ENCODE measurements around the gene TRAIP. TPM values are rescaled to one million over a fixed set of nuclear protein-coding genes. Genes with fewer than 3 reads are reported as not detected.
"Not testable (repeated sequence)": the region's sequence is repeated elsewhere in the genome, so short reads cannot be mapped to it uniquely, and the experiment has no call there.

Gene TRAIP
- total RNA-seq, 1 donor from 2014 or later: 6.2 TPM

DNA sequence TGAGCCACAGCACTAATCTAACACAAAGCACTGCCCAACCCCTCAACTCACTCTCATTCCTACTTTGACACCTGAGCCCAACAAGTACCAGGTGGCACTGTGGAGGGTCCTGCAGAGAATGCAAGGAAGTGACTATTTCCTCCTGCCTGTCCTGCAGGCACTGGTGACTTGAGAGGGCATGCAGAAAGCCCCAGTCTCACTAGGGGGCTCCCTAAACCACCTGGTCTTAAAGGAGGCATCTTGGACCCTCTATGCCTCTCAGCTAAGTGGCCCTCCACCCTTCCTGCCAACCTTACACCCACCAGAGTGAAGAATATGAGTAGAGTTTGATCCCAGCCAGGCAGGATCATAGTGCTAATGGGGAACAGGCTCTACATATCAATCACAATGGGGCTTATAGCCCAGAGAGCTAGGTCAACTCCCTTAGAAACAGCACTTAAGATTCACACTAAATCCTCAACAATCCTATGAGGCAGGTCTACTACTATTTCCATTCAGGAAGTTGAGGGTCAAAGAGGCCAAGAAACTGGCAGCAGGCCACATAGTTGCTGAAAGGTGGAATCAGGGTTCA, 15.2 kb downstream of the TRAIP start:
- Mint-ChIP-seq H3K27me3 (ENCODE audit: unreplicated experiment) (peaks cover 7% of the 10 kb centered on the region), H3K4me3 (ENCODE audit: unreplicated experiment) (peak overlapping the region; percentile 38), H3K4me1 (ENCODE audit: unreplicated experiment) (peaks cover 37% of the 10 kb centered on the region), H3K9me3 (ENCODE audit: unreplicated experiment) (no peaks in the 10 kb centered on the region), H3K36me3 (ENCODE audit: low read depth, unreplicated experiment) (no peaks in the 10 kb centered on the region), H3K27ac (ENCODE audit: unreplicated experiment) (peak overlapping the region; percentile 88)
- TF ChIP-seq, protein P1, sequence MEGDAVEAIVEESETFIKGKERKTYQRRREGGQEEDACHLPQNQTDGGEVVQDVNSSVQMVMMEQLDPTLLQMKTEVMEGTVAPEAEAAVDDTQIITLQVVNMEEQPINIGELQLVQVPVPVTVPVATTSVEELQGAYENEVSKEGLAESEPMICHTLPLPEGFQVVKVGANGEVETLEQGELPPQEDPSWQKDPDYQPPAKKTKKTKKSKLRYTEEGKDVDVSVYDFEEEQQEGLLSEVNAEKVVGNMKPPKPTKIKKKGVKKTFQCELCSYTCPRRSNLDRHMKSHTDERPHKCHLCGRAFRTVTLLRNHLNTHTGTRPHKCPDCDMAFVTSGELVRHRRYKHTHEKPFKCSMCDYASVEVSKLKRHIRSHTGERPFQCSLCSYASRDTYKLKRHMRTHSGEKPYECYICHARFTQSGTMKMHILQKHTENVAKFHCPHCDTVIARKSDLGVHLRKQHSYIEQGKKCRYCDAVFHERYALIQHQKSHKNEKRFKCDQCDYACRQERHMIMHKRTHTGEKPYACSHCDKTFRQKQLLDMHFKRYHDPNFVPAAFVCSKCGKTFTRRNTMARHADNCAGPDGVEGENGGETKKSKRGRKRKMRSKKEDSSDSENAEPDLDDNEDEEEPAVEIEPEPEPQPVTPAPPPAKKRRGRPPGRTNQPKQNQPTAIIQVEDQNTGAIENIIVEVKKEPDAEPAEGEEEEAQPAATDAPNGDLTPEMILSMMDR (IDR thresholded peaks at IDR 0.05; ENCODE audit: unreplicated experiment): no peak
- DNase-seq (ENCODE audit: low spot score): peak; percentile 64

DNA sequence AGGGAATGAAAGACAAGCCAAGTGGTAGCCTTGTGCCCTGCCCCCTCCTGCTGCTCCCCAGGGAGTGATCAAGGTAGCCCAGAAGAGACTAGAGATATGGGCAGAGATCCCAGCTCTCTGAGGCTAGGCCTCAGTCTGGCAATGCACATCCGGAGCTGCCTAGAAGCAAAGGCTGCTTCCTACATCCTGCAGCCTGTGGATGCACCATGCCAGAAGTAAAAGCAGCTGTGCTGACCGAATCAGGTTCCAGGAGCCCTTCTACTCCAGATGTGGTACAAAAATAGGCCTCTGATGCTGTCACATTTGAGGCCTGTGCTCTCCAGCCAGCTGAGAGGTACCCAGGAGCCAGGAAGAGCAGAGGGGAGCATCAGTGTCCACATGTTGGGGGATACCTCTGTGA, 16.0 kb downstream of the TRAIP start:
- Mint-ChIP-seq H3K36me3 (ENCODE audit: low read depth, unreplicated experiment) (no peaks in the 10 kb centered on the region), H3K27me3 (ENCODE audit: unreplicated experiment) (peaks cover 7% of the 10 kb centered on the region), H3K4me1 (ENCODE audit: unreplicated experiment) (peaks cover 37% of the 10 kb centered on the region), H3K9me3 (ENCODE audit: unreplicated experiment) (no peaks in the 10 kb centered on the region), H3K27ac (ENCODE audit: unreplicated experiment) (peak overlapping the region; percentile 88), H3K4me3 (ENCODE audit: unreplicated experiment) (no peak overlapping the region)
- TF ChIP-seq, protein P1 (IDR thresholded peaks at IDR 0.05; ENCODE audit: unreplicated experiment): no peak
- DNase-seq (ENCODE audit: low spot score): no peak

- Mint-ChIP-seq H3K27me3 (ENCODE audit: unreplicated experiment) (peaks cover 5% of the 10 kb centered on the region), H3K9me3 (ENCODE audit: unreplicated experiment) (no peaks in the 10 kb centered on the region), H3K27ac (ENCODE audit: unreplicated experiment) (no peak overlapping the region), H3K4me3 (ENCODE audit: unreplicated experiment) (no peak overlapping the region), H3K4me1 (ENCODE audit: unreplicated experiment) (peaks cover 37% of the 10 kb centered on the region), H3K36me3 (ENCODE audit: low read depth, unreplicated experiment) (no peaks in the 10 kb centered on the region)
- DNase-seq (ENCODE audit: low spot score): peak; percentile 74
- TF ChIP-seq, protein P1 (IDR thresholded peaks at IDR 0.05; ENCODE audit: unreplicated experiment): peak; percentile 90
Observed at GRCh38 chr3:49839193-49839809, 17.1 kb downstream of the TRAIP start.

- peaks cover 3% of the 10 kb centered on the region for H3K4me1 Mint-ChIP-seq (ENCODE audit: unreplicated experiment)
Observed at GRCh38 chr3:49831341-49831740, 25.0 kb downstream of the TRAIP start.

DNA sequence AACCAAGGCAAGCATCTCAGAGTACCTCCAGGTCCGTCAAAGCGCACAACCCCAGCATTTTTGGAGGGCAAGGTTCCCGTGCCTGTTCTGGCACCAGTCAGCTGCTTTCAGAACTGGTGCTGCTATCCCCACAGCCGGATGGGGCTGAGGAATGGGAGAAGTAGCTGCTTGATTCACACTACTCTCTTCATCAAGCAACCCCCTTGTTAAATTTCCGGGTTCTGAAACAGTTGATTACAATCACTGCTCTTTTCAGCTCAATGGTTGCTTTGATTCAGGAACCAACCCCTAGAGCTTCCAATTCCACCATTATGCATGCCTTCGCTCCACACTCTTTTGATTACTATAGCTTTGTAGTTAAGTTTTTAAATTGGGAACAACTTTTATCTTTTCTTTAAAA, 30.3 kb downstream of the TRAIP start:
- no peaks in the 10 kb centered on the region for H3K27me3 Mint-ChIP-seq (ENCODE audit: unreplicated experiment)
- H3K36me3 Mint-ChIP-seq (ENCODE audit: low read depth, unreplicated experiment): peaks cover 3% of the 10 kb centered on the region
- no peak for DNase-seq (ENCODE audit: low spot score)
- no peak overlapping the region for H3K4me3 Mint-ChIP-seq (ENCODE audit: unreplicated experiment)
- no peaks in the 10 kb centered on the region for H3K9me3 Mint-ChIP-seq (ENCODE audit: unreplicated experiment)
- no peaks in the 10 kb centered on the region for H3K4me1 Mint-ChIP-seq (ENCODE audit: unreplicated experiment)
- TF ChIP-seq, protein P1 (IDR thresholded peaks at IDR 0.05; ENCODE audit: unreplicated experiment): no peak
- peak overlapping the region; percentile 14 for H3K27ac Mint-ChIP-seq (ENCODE audit: unreplicated experiment)

More at GRCh38 chr3:49831341-49831740, 25.0 kb downstream of the TRAIP start:
- H3K36me3 Mint-ChIP-seq (ENCODE audit: low read depth, unreplicated experiment): peaks cover 3% of the 10 kb centered on the region
- H3K27me3 Mint-ChIP-seq (ENCODE audit: unreplicated experiment): no peaks in the 10 kb centered on the region
- TF ChIP-seq, protein P1 (IDR thresholded peaks at IDR 0.05; ENCODE audit: unreplicated experiment): no peak
- no peak overlapping the region for H3K27ac Mint-ChIP-seq (ENCODE audit: unreplicated experiment)
- no peak overlapping the region for H3K4me3 Mint-ChIP-seq (ENCODE audit: unreplicated experiment)
- DNase-seq (ENCODE audit: low spot score): no peak
- no peaks in the 10 kb centered on the region for H3K9me3 Mint-ChIP-seq (ENCODE audit: unreplicated experiment)

DNA sequence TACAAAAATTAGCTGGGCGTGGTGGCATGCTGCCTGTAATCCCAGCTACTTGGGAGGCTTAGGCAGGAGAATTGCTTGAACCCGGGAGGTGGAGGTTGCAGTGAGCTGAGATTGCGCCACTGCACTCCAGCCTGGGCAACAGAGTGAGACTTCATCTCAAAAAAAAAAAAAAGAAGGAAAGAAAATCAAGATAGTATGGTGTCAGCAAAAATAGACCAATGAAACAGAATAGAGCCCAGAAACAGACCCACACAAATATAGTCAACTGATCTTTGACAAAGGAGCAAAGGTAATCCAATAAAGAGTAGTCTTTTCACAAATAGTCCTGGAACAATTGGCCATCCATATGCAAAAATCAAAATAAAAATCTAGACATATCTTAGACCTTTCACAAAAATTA, 33.2 kb downstream of the TRAIP start:
- not testable (repeated sequence) for H3K4me1 Mint-ChIP-seq (ENCODE audit: unreplicated experiment); H3K27me3 Mint-ChIP-seq (ENCODE audit: unreplicated experiment); H3K36me3 Mint-ChIP-seq (ENCODE audit: low read depth, unreplicated experiment); H3K4me3 Mint-ChIP-seq (ENCODE audit: unreplicated experiment); DNase-seq (ENCODE audit: low spot score); H3K27ac Mint-ChIP-seq (ENCODE audit: unreplicated experiment); H3K9me3 Mint-ChIP-seq (ENCODE audit: unreplicated experiment)
